H1 (cell line): ENCODE measurements around the gene CFAP161. TPM values are rescaled to one million over a fixed set of nuclear protein-coding genes. Genes with fewer than 3 reads are reported as not detected.

Experiments
- CTCF ChIA-PET: fragments of 300-600 bp; sonication (Branson Sonifier 250); formaldehyde crosslinking; loops from one replicate; lab custom pipeline; 2021; ENCODE audit not compliant: partially characterized antibody; lab: Charles Lee
- POLR2A ChIA-PET: fragments of 300-600 bp; sonication (Branson Sonifier 250); formaldehyde crosslinking; loops from one replicate; lab custom pipeline; 2021; ENCODE audit warnings: inconsistent platforms; ENCODE audit not compliant: partially characterized antibody; lab: Charles Lee
- DNase-seq, 2 experiments: peaks; one replicate each; pipeline versions ENCODE4 v3.0.0 to v3.0.0-alpha.2; 2010 to 2022; ENCODE audit warnings: low spot score in 2 of 2, low read depth in 1 of 2, mixed read lengths in 1 of 2
- FAIRE-seq: peaks from 2 replicates; lab custom pipeline; 2011; peaks lifted over from hg19 to GRCh38; lab: Jason Lieb, UNC
- H2AFZ ChIP-seq: 2 replicates; pipeline ENCODE4 v1.8.1; 2012; ENCODE audit warnings: low read length, inconsistent platforms
- H2AK5ac ChIP-seq: 2 replicates; pipeline ENCODE4 v1.6.1; 2013; ENCODE audit warnings: low read depth, low read length
- H2BK120ac ChIP-seq: replicated peaks from 2 replicates; pipeline ENCODE3; 2013; ENCODE audit warnings: low read depth, low read length, inconsistent platforms
- H2BK12ac ChIP-seq: 2 replicates; pipeline ENCODE4 v1.6.1; 2013; ENCODE audit warnings: low read depth, low read length
- H2BK15ac ChIP-seq: 2 replicates; pipeline ENCODE4 v1.6.1; 2013; ENCODE audit warnings: low read length
- H2BK20ac ChIP-seq: 2 replicates; pipeline ENCODE4 v1.6.1; 2013; ENCODE audit warnings: low read length
- H2BK5ac ChIP-seq: 2 replicates; pipeline ENCODE4 v1.6.1; 2013; ENCODE audit warnings: low read depth, low read length
- H3K14ac ChIP-seq: 2 replicates; pipeline ENCODE4 v1.6.1; 2013; ENCODE audit warnings: inconsistent platforms; ENCODE audit not compliant: insufficient read length
- H3K18ac ChIP-seq: 2 replicates; pipeline ENCODE4 v1.6.1; 2013; ENCODE audit warnings: low read length; ENCODE audit errors: extremely low read depth
- H3K23ac ChIP-seq: 2 replicates; pipeline ENCODE4 v1.6.1; 2013; ENCODE audit warnings: inconsistent platforms; ENCODE audit not compliant: insufficient read length
- H3K23me2 ChIP-seq: 2 replicates; pipeline ENCODE4 v1.6.1; 2013; ENCODE audit warnings: low read depth, low read length
- H3K27ac ChIP-seq: 2 replicates; pipeline ENCODE4 v1.6.1; 2011; ENCODE audit warnings: low read depth, low read length, inconsistent platforms
- H3K27me3 ChIP-seq, 4 experiments: replicated peaks in 1 of 4; 1 replicate in 1 of 4; 2 replicates in 3 of 4; pipeline versions ENCODE4 v1.6.1 to v1.8.1; 2011 to 2013; ENCODE audit warnings: low read length in 3 of 4, mild to moderate bottlenecking in 3 of 4, inconsistent platforms in 2 of 4, mixed read lengths in 2 of 4, moderate library complexity in 1 of 4; ENCODE audit not compliant: control insufficient read depth in 3 of 4, insufficient read depth in 3 of 4; ENCODE audit errors: extremely low read depth in 1 of 4
- H3K36me3 ChIP-seq, 4 experiments: 2 replicates each; pipeline versions ENCODE4 v1.6.1 to v1.8.1; 2011 to 2013; ENCODE audit warnings: mild to moderate bottlenecking in 4 of 4, low read length in 3 of 4, moderate library complexity in 2 of 4, control low read depth in 1 of 4, inconsistent platforms in 1 of 4; ENCODE audit not compliant: insufficient read depth in 4 of 4, control insufficient read depth in 2 of 4
- H3K4ac ChIP-seq: replicated peaks from 2 replicates; pipeline ENCODE3; 2013; ENCODE audit warnings: low read length, low read depth, mixed read lengths, inconsistent platforms; ENCODE audit not compliant: insufficient read length
- H3K4me1 ChIP-seq, 4 experiments: replicated peaks in 1 of 4; 1 replicate in 1 of 4; 2 replicates in 3 of 4; pipeline versions ENCODE4 v1.6.1 to v1.8.1; 2011 to 2013; ENCODE audit warnings: low read length in 3 of 4, inconsistent platforms in 2 of 4, mixed read lengths in 1 of 4; ENCODE audit not compliant: insufficient read depth in 4 of 4, control insufficient read depth in 3 of 4
- H3K4me2 ChIP-seq, 2 experiments: 2 replicates each; pipeline versions ENCODE4 v1.6.1 to v1.8.1; 2011 to 2013; ENCODE audit warnings: low read depth in 2 of 2, low read length in 2 of 2, control low read depth in 1 of 2, inconsistent platforms in 1 of 2, mild to moderate bottlenecking in 1 of 2; ENCODE audit not compliant: insufficient read depth in 1 of 2
- H3K4me3 ChIP-seq, 4 experiments: fragments of 200-600, 300-600 bp in 1 of 4; sonication (generic), shearing (Covaris generic), sonication (Bioruptor Twin) in 1 of 4; 2 replicates each; pipeline versions ENCODE4 v1.5.1 to v1.8.1; 2011 to 2016; ENCODE audit warnings: low read length in 4 of 4, low read depth in 3 of 4, control low read depth in 2 of 4, inconsistent platforms in 2 of 4, mild to moderate bottlenecking in 2 of 4, mixed read lengths in 1 of 4, moderate library complexity in 1 of 4; ENCODE audit not compliant: insufficient read depth in 2 of 4; ENCODE audit errors: extremely low read depth in 1 of 4
- H3K56ac ChIP-seq: replicated peaks from 2 replicates; pipeline ENCODE3; 2013; ENCODE audit warnings: low read depth, mild to moderate bottlenecking, mixed read lengths, low read length, inconsistent platforms; ENCODE audit not compliant: insufficient read length
- H3K79me1 ChIP-seq: 2 replicates; pipeline ENCODE4 v1.6.1; 2013; ENCODE audit warnings: low read depth, low read length, control low read depth
- H3K79me2 ChIP-seq, 2 experiments: 2 replicates each; pipeline versions ENCODE4 v1.6.1 to v1.8.1; 2012 to 2013; ENCODE audit warnings: low read length in 2 of 2, mild to moderate bottlenecking in 2 of 2, inconsistent platforms in 1 of 2; ENCODE audit not compliant: insufficient read depth in 2 of 2, control insufficient read depth in 1 of 2
- H3K9ac ChIP-seq, 4 experiments: replicated peaks in 1 of 4; 1 replicate in 1 of 4; 2 replicates in 3 of 4; pipeline versions ENCODE4 v1.6.1 to v1.8.1; 2011 to 2013; ENCODE audit warnings: low read depth in 3 of 4, low read length in 3 of 4, control low read depth in 2 of 4, mild to moderate bottlenecking in 2 of 4, moderate library complexity in 2 of 4, inconsistent platforms in 1 of 4; ENCODE audit errors: extremely low read depth in 1 of 4
- H3K9me3 ChIP-seq, 2 experiments: 2 replicates each; pipeline versions ENCODE4 v1.6.1 to v1.8.1; 2012 to 2013; ENCODE audit warnings: mild to moderate bottlenecking in 2 of 2, moderate library complexity in 2 of 2, control low read depth in 1 of 2, inconsistent platforms in 1 of 2, low read depth in 1 of 2, low read length in 1 of 2, mixed read lengths in 1 of 2; ENCODE audit not compliant: insufficient read depth in 2 of 2
- H4K20me1 ChIP-seq, 2 experiments: replicated peaks in 1 of 2; 2 replicates each; pipeline versions ENCODE3 to v1.8.1; 2011 to 2013; ENCODE audit warnings: inconsistent platforms in 2 of 2, low read length in 2 of 2, mild to moderate bottlenecking in 1 of 2; ENCODE audit not compliant: insufficient read depth in 2 of 2, control insufficient read depth in 1 of 2
- H4K5ac ChIP-seq: 2 replicates; pipeline ENCODE4 v1.6.1; 2013; ENCODE audit warnings: low read length, low read depth, mixed read lengths, inconsistent platforms; ENCODE audit not compliant: insufficient read length
- H4K8ac ChIP-seq: 2 replicates; pipeline ENCODE4 v1.8.0; 2013; ENCODE audit warnings: mild to moderate bottlenecking, moderate library complexity, low read length, inconsistent platforms; ENCODE audit not compliant: insufficient read depth; ENCODE audit errors: extremely low read depth
- H4K91ac ChIP-seq: replicated peaks from 2 replicates; pipeline ENCODE3; 2013; ENCODE audit warnings: low read length, mixed read lengths, inconsistent platforms; ENCODE audit not compliant: insufficient read length
- CREB1 ChIP-seq: IDR thresholded peaks from 2 replicates; pipeline ENCODE4 v1.6.1; 2012; ENCODE audit warnings: inconsistent platforms
- EZH2 ChIP-seq: fragments of 200-600 bp; sonication (generic); IDR thresholded peaks from 2 replicates; pipeline ENCODE4 v1.7.1; 2012; ENCODE audit warnings: low read depth, mild to moderate bottlenecking, moderate library complexity, low read length, inconsistent platforms; ENCODE audit not compliant: severe bottlenecking
- HDAC2 ChIP-seq, 2 experiments: fragments of 300-600 bp in 1 of 2; sonication (generic) in 1 of 2; IDR thresholded peaks; 2 replicates each; pipeline ENCODE4 v1.6.1; 2011 to 2012; ENCODE audit warnings: low read depth in 2 of 2, low read length in 2 of 2, mild to moderate bottlenecking in 2 of 2, moderate library complexity in 2 of 2, borderline replicate concordance in 1 of 2, inconsistent platforms in 1 of 2
- JUN ChIP-seq: IDR thresholded peaks from 2 replicates; pipeline ENCODE4 v1.6.1; 2011; ENCODE audit warnings: low read depth, mild to moderate bottlenecking, improper control_type of control experiment, low read length
- POU5F1 ChIP-seq: IDR thresholded peaks from 2 replicates; pipeline ENCODE4 v1.6.1; 2011; ENCODE audit warnings: low read depth, mild to moderate bottlenecking, low read length, moderate library complexity
- RAD21 ChIP-seq, 2 experiments: IDR thresholded peaks in 1 of 2; conservative IDR thresholded peaks in 1 of 2; 2 replicates each; pipeline ENCODE4 v1.6.1; 2011; ENCODE audit warnings: low read depth in 2 of 2, low read length in 2 of 2, improper control_type of control experiment in 1 of 2, inconsistent platforms in 1 of 2, mild to moderate bottlenecking in 1 of 2, moderate library complexity in 1 of 2
- SIN3A ChIP-seq, 2 experiments: IDR thresholded peaks in 1 of 2; conservative IDR thresholded peaks in 1 of 2; 2 replicates each; pipeline ENCODE4 v1.6.1; 2011 to 2012; ENCODE audit warnings: low read length in 2 of 2, improper control_type of control experiment in 1 of 2, low read depth in 1 of 2, mild to moderate bottlenecking in 1 of 2
- TAF1 ChIP-seq: IDR thresholded peaks from 2 replicates; pipeline ENCODE4 v1.6.1; 2011; ENCODE audit warnings: mild to moderate bottlenecking, low read depth, low read length
- TCF12 ChIP-seq: IDR thresholded peaks from 2 replicates; pipeline ENCODE4 v1.6.1; 2011; ENCODE audit warnings: low read depth, mild to moderate bottlenecking, low read length
- WGBS, 2 experiments: shearing (Covaris generic) in 1 of 2; methylation state at CpG; one replicate each; pipeline versions ENCODE4 v1.1.6 to v1.1.7; 2013 to 2015; ENCODE audit warnings: low lambda C conversion rate in 2 of 2, mixed read lengths in 2 of 2, inconsistent platforms in 1 of 2, low coverage in 1 of 2, missing lambda C conversion rate in 1 of 2; ENCODE audit not compliant: insufficient replicate concordance in 2 of 2, insufficient coverage in 1 of 2, insufficient read length in 1 of 2; ENCODE audit errors: extremely low coverage in 1 of 2, missing lambda C conversion rate in 1 of 2; 5-methylcytosine and 5-hydroxymethylcytosine counted together
- polyA plus RNA-seq, 7 experiments: library from polyadenylated mRNA; depleted of rRNA in 3 of 7; stranded (reverse) in 5 of 7; unstranded in 2 of 7; fragments of >200 nt in 5 of 7; fragments of 200-250 nt in 2 of 7; gene quantifications; 1 replicate in 5 of 7; 2 replicates in 1 of 7; 4 replicates in 1 of 7; pipeline versions ENCODE4 v1.2.1 to v1.2.3, GENCODE V29; 2011 to 2013; ENCODE audit warnings: missing spikeins in 2 of 7, mixed read lengths in 2 of 7
- total RNA-seq: library from RNA; stranded (reverse); fragmentation: NEBNext Ultra II Directional; extraction: Animal tissue kit (Norgen Biotek cat#: 25700); gene quantifications from 2 replicates; pipeline ENCODE4 v1.2.1, GENCODE V29; 2021

CFAP161 gene
- total and polyA plus RNA-seq, 2 of the 8 experiments (the other 6 are each of a cell fraction or from before 2014, with no cell fraction given): 0.05 TPM; not detected in 1

DNA sequence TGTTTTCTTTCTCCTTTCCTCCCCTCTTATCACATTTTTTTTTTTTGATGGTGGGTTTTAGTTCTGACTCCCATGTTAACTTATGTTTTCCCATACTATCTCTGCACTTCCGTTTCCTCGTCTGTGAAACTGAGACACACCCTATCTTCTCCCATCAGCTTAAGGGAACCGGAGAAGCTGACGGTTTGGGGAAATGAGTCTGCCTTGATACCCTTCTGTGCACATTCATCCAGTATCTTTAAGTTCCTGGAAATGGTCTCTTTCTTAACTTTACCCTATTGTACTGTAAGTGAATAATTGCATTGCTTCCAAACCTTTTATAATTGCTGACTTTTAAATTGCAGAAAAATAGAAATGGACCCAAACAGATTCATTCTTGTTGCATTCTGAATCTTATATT lies 26.2 kb upstream of the CFAP161 start:
- ChIA-PET CTCF (interaction anchor here (0.6 to 13.6 kb wide), 18 partner anchors 10 to 305 kb away, joined by 3 to 262 read pairs (median 4); no protein-coding TSS in a partner anchor), POLR2A (interaction anchor here (1.1 kb wide), 1 partner anchor 105 kb away, joined by 4 read pairs; no protein-coding TSS in a partner anchor)
- no peaks in the 10 kb centered on the region for H3K79me1 ChIP-seq
- no peak overlapping the region for H4K5ac ChIP-seq
- H2BK120ac ChIP-seq: no peak overlapping the region
- H2BK15ac ChIP-seq: no peak overlapping the region
- no peak overlapping the region for H4K8ac ChIP-seq
- H3K9me3 ChIP-seq: no peaks in the 10 kb centered on the region
- no peak for FAIRE-seq
- H3K4me1 ChIP-seq: no peaks in the 10 kb centered on the region
- no peaks in the 10 kb centered on the region for H3K79me2 ChIP-seq
- no peak overlapping the region for H3K18ac ChIP-seq
- no peaks in the 10 kb centered on the region for H3K23me2 ChIP-seq
- WGBS, 2 experiments: 82% methylated on average over 4 of the region's 4 CpGs; no CpG with 5 or more reads in 1 of the 2 experiments
- DNase-seq: no peak
- H2BK5ac ChIP-seq: no peak overlapping the region
- H3K56ac ChIP-seq: no peak overlapping the region
- no peak overlapping the region for H2BK12ac ChIP-seq
- no peak overlapping the region for H3K4ac ChIP-seq
- H3K36me3 ChIP-seq: no peaks in the 10 kb centered on the region
- H4K91ac ChIP-seq: no peak overlapping the region
- no peak overlapping the region for H3K23ac ChIP-seq
- H3K9ac ChIP-seq: no peak overlapping the region
- H3K27me3 ChIP-seq: no peaks in the 10 kb centered on the region
- no peak overlapping the region for H3K4me3 ChIP-seq
- no peak overlapping the region for H3K27ac ChIP-seq
- no peak overlapping the region for H2AK5ac ChIP-seq
- H2BK20ac ChIP-seq: no peak overlapping the region
- H4K20me1 ChIP-seq: no peaks in the 10 kb centered on the region
- H3K4me2 ChIP-seq: no peak overlapping the region
- no peak overlapping the region for H3K14ac ChIP-seq
- no peak overlapping the region for H2AFZ ChIP-seq
- no peak for TF ChIP-seq SIN3A (conservative IDR thresholded peaks at IDR 0.05 in 1 of 2, IDR thresholded peaks at IDR 0.05 in 1 of 2; ENCODE audit: low read depth in 1 of 2, low read length in 2 of 2)
- no peak for TF ChIP-seq CREB1
- no peak for TF ChIP-seq POU5F1
- TF ChIP-seq TCF12: no peak
- no peak for TF ChIP-seq HDAC2 (IDR thresholded peaks at IDR 0.05; ENCODE audit: borderline replicate concordance in 1 of 2, low read depth in 2 of 2, low read length in 2 of 2)
- TF ChIP-seq RAD21 (IDR thresholded peaks at IDR 0.05 in 1 of 2, conservative IDR thresholded peaks at IDR 0.05 in 1 of 2; ENCODE audit: low read depth in 2 of 2, low read length in 2 of 2): no peak
- no peak for TF ChIP-seq TAF1
- no peak for TF ChIP-seq EZH2
- no peak for TF ChIP-seq JUN
